ENCODE measurements around the gene RASAL2. TPM values are rescaled to one million over a fixed set of nuclear protein-coding genes. Genes with fewer than 3 reads are reported as not detected.

RASAL2 gene
- total and polyA plus RNA-seq, 9 of the 15 experiments (the other 6 are each of a cell fraction or from before 2014, with no cell fraction given): 0.13 to 1.0 (median 0.62) TPM

DNA sequence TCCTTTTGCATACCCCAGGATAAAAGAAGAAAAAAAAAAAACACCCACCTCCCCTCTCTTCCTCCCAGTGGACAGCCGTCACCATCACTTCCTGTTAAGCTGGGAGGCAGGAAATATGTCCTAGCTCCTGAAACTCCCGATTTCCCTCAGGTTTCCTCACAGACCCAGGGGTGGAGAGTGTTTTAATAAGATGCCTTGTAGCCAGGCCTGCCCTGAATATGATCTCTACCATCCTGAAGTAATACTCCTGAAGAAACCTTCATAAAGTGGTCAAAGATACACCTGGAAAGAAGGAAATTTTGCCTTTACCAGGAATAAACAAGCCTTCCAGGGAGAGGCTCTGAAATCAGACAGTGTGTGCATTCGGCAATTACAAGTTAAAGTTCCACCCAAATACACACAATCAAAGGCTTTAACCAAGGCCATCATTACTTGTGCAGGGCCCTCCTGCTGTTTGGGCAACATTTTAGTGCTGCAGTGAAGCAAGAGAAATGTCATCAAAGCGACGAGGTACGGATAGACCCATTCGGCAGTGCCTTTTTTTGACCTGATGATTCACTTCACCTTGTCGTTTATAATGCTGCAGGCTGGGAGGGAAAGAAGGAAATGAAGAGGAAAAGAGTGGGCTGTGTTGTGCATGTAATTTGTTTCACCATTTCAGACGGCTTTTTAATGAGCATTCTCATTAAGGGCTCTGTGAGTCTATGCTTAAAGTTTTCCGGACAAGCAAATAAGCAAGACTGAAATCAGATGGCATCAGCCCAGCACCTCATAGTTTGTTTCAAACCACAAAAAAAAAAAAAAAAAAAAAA lies 41.0 kb upstream of the RASAL2 start:
- ATAC-seq (no peak), FAIRE-seq (no peak), DNase-seq (ENCODE audit: extremely low read depth in 1 of 4, low spot score in 3 of 4) (no peak)
- Histone ChIP-seq H3K4me3 (no peak overlapping the region), H3K79me2 (ENCODE audit: control insufficient read depth, insufficient read depth, low read length) (no peaks in the 10 kb centered on the region), H3K4me1 (replicated peaks in 1 of 2; ENCODE audit: control insufficient read depth in 2 of 2, insufficient read depth in 2 of 2, low read length in 2 of 2) (no peaks in the 10 kb centered on the region), H3K9ac (ENCODE audit: insufficient read depth in 1 of 2, low read depth in 2 of 2, low read length in 2 of 2) (no peak overlapping the region), H3K27ac (ENCODE audit: extremely low read depth, low read depth, low read length) (no peak overlapping the region), H3K27me3 (ENCODE audit: control insufficient read depth in 2 of 2, insufficient read depth in 2 of 2, low read length in 2 of 2) (no peaks in the 10 kb centered on the region), H2AFZ (ENCODE audit: low read depth, low read length) (no peak overlapping the region), H3K36me3 (ENCODE audit: control insufficient read depth, insufficient read depth, low read length) (no peaks in the 10 kb centered on the region), H4K20me1 (replicated peaks; ENCODE audit: control insufficient read depth, insufficient read depth, low read length) (no peaks in the 10 kb centered on the region), H3K4me2 (ENCODE audit: insufficient read depth, low read length) (no peak overlapping the region), H3K9me3 (replicated peaks; ENCODE audit: control insufficient read depth, insufficient read depth, low read depth, low read length) (no peaks in the 10 kb centered on the region), H3K9me1 (ENCODE audit: control insufficient read depth, insufficient read depth, low read length) (no peaks in the 10 kb centered on the region)
- intact Hi-C loops (cut with micrococcal nuclease) (loop anchor here (5.0 kb wide), 1 partner anchor 229 kb away; no protein-coding TSS in a partner anchor), in situ Hi-C loops (cut with MboI) (no loop called here)
- WGBS (ENCODE audit: insufficient coverage, low coverage, missing lambda C conversion rate): 1% methylated on average over 9 of the region's 10 CpGs
- ChIA-PET CTCF (ENCODE audit: low intra/inter-chr PET ratio) (no interaction called here), POLR2A (interaction anchor here (0.6 to 1.0 kb wide), 2 partner anchors 8 to 17 kb away, joined by 3 to 5 read pairs; no protein-coding TSS in a partner anchor)
- TF ChIP-seq, protein P1, sequence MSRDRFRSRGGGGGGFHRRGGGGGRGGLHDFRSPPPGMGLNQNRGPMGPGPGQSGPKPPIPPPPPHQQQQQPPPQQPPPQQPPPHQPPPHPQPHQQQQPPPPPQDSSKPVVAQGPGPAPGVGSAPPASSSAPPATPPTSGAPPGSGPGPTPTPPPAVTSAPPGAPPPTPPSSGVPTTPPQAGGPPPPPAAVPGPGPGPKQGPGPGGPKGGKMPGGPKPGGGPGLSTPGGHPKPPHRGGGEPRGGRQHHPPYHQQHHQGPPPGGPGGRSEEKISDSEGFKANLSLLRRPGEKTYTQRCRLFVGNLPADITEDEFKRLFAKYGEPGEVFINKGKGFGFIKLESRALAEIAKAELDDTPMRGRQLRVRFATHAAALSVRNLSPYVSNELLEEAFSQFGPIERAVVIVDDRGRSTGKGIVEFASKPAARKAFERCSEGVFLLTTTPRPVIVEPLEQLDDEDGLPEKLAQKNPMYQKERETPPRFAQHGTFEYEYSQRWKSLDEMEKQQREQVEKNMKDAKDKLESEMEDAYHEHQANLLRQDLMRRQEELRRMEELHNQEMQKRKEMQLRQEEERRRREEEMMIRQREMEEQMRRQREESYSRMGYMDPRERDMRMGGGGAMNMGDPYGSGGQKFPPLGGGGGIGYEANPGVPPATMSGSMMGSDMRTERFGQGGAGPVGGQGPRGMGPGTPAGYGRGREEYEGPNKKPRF (IDR thresholded peaks at IDR 0.05; ENCODE audit: low read depth, low read length): no peak
- TF ChIP-seq NBN (IDR thresholded peaks at IDR 0.05; ENCODE audit: low read depth): no peak
- no peak for TF ChIP-seq SOX6 (IDR thresholded peaks at IDR 0.05)
- TF ChIP-seq SAP30 (IDR thresholded peaks at IDR 0.05; ENCODE audit: borderline replicate concordance, insufficient read depth, low read depth, low read length, poor library complexity, severe bottlenecking): no peak
- no TSS peak for BruUV-seq (replicated peaks)

Data from K562 (cell line).